B cell (primary cell): ENCODE results near the gene SELENOF. TPM values are rescaled to one million over a fixed set of nuclear protein-coding genes. Genes with fewer than 3 reads are reported as not detected.
"Not testable (repeated sequence)": the region's sequence is repeated elsewhere in the genome, so short reads cannot be mapped to it uniquely, and the experiment has no call there.

ENCODE experiments used
- ATAC-seq: fragments of 200-7000 bp; cut with Tn5 transposase; one replicate; pipeline ENCODE4 v1.10.0; 2021; ENCODE audit warnings: low read depth, mild to moderate bottlenecking, moderate number of reproducible peaks, moderate library complexity
- CTCF ChIA-PET: fragments of 350-600 bp; sonication (Branson Sonifier 250); formaldehyde crosslinking; loops from one replicate; lab custom pipeline; 2021; ENCODE audit warnings: antibody characterized with exemption, inconsistent platforms; lab: Charles Lee
- POLR2A ChIA-PET: fragments of 350-600 bp; sonication (Branson Sonifier 250); formaldehyde crosslinking; loops from one replicate; lab custom pipeline; 2021; ENCODE audit warnings: antibody characterized with exemption; lab: Charles Lee
- DNase-seq: peaks from one replicate; pipeline ENCODE4 v3.0.0; 2013
- H2AFZ ChIP-seq: 2 replicates; pipeline ENCODE4 v1.6.1; 2012; ENCODE audit warnings: mild to moderate bottlenecking, low read depth, low read length; ENCODE audit not compliant: insufficient read depth, poor library complexity, severe bottlenecking
- H3K27ac ChIP-seq, 2 donors: 1 replicate in 1 of 2; 2 replicates in 1 of 2; pipeline ENCODE4 v1.5.1; 2012 to 2013; ENCODE audit warnings: low read length in 2 of 2, mild to moderate bottlenecking in 2 of 2, moderate library complexity in 1 of 2
- H3K27me3 ChIP-seq, 4 experiments: fragments of 200-600 bp in 1 of 4; sonication (generic) in 1 of 4; replicated peaks in 1 of 4; 1 replicate in 2 of 4; 2 replicates in 2 of 4; pipeline versions ENCODE4 v1.6.1 to v1.7.0; 2013 to 2016; ENCODE audit warnings: low read length in 3 of 4, mild to moderate bottlenecking in 2 of 4, mixed read lengths in 1 of 4, moderate library complexity in 1 of 4; ENCODE audit not compliant: insufficient read depth in 4 of 4, control insufficient read depth in 3 of 4; ENCODE audit errors: control extremely low read depth in 1 of 4
- H3K36me3 ChIP-seq, 2 experiments: replicated peaks in 1 of 2; 1 replicate in 1 of 2; 2 replicates in 1 of 2; pipeline versions ENCODE4 v1.6.1 to v1.7.1; 2013; ENCODE audit warnings: low read length in 1 of 2; ENCODE audit not compliant: insufficient read depth in 2 of 2, control insufficient read depth in 1 of 2; ENCODE audit errors: control extremely low read depth in 1 of 2, extremely low read depth in 1 of 2
- H3K4me1 ChIP-seq, 2 donors: fragments of 200-600 bp in 1 of 2; sonication (generic) in 1 of 2; 1 replicate in 1 of 2; 2 replicates in 1 of 2; pipeline versions ENCODE4 v1.5.1 to v1.6.1; 2013 to 2017; ENCODE audit warnings: low read length in 2 of 2; ENCODE audit not compliant: control insufficient read depth in 2 of 2, insufficient read depth in 2 of 2
- H3K4me2 ChIP-seq: replicated peaks from 2 replicates; pipeline ENCODE3; 2012; ENCODE audit warnings: mild to moderate bottlenecking, low read depth, low read length; ENCODE audit not compliant: poor library complexity, severe bottlenecking
- H3K4me3 ChIP-seq, 5 experiments: fragments of 200-600 bp in 1 of 5; sonication (generic) in 1 of 5; 1 replicate in 3 of 5; 2 replicates in 2 of 5; pipeline versions ENCODE4 v1.5.1 to v1.7.0; 2011 to 2016; ENCODE audit warnings: low read length in 4 of 5, mild to moderate bottlenecking in 4 of 5, low read depth in 2 of 5, control low read depth in 1 of 5, moderate library complexity in 1 of 5; ENCODE audit not compliant: insufficient read depth in 1 of 5; ENCODE audit errors: control extremely low read depth in 1 of 5, extremely low read depth in 1 of 5
- H3K79me2 ChIP-seq: fragments of 200-600 bp; sonication (generic); one replicate; pipeline ENCODE4 v1.6.0; 2016; ENCODE audit warnings: low read length; ENCODE audit not compliant: control insufficient read depth, insufficient read depth
- H3K9ac ChIP-seq: fragments of 200-600 bp; sonication (generic); 2 replicates; pipeline ENCODE4 v1.6.1; 2017; ENCODE audit warnings: mild to moderate bottlenecking, low read length, moderate library complexity
- H3K9me3 ChIP-seq, 3 donors: one replicate each; pipeline versions ENCODE4 v1.6.1 to v1.7.1; 2013; ENCODE audit warnings: low read length in 2 of 3; ENCODE audit not compliant: control insufficient read depth in 2 of 3, insufficient read depth in 1 of 3; ENCODE audit errors: control extremely low read depth in 1 of 3
- H4K20me1 ChIP-seq: 2 replicates; pipeline ENCODE4 v1.6.0; 2012; ENCODE audit warnings: mild to moderate bottlenecking, low read length; ENCODE audit not compliant: insufficient read depth, control insufficient read depth, poor library complexity, severe bottlenecking
- H3K27ac Mint-ChIP-seq: one replicate; pipeline ENCODE4 v1.8.0; 2021; ENCODE audit warnings: mixed read lengths
- H3K27me3 Mint-ChIP-seq: one replicate; pipeline ENCODE4 v1.8.0; 2021; ENCODE audit warnings: mixed read lengths
- H3K4me1 Mint-ChIP-seq: one replicate; pipeline ENCODE4 v1.8.0; 2021; ENCODE audit warnings: mixed read lengths
- H3K4me3 Mint-ChIP-seq: one replicate; pipeline ENCODE4 v1.8.0; 2021; ENCODE audit warnings: mixed read lengths
- H3K9me3 Mint-ChIP-seq: one replicate; pipeline ENCODE4 v1.8.0; 2022; ENCODE audit warnings: mixed read lengths; ENCODE audit not compliant: insufficient read depth
- WGBS: methylation state at CpG from one replicate; pipeline ENCODE4 v1.1.5; 2013; ENCODE audit warnings: missing lambda C conversion rate; ENCODE audit not compliant: insufficient coverage; 5-methylcytosine and 5-hydroxymethylcytosine counted together
- intact Hi-C: fragments of 100-400 bp; cut with micrococcal nuclease; formaldehyde crosslinking; loops from one replicate; pipeline ENCODE4 v1.10.0; 2022
- polyA plus RNA-seq: library from polyadenylated mRNA; depleted of rRNA; stranded (reverse); fragments of >200 nt; gene quantifications from 2 replicates; pipeline ENCODE4 v1.2.3, GENCODE V29; 2012
- total RNA-seq, 2 donors: library from RNA; stranded (reverse); fragments of 120-200 nt in 1 of 2; gene quantifications; 1 replicate in 1 of 2; 2 replicates in 1 of 2; pipeline versions ENCODE4 v1.2.3 to v1.2.4, GENCODE V29; 2013 to 2022

SELENOF gene
- total and polyA plus RNA-seq, 2 donors (not counting 1 experiment from before 2014, with no cell fraction given) = 113 to 185 TPM

DNA sequence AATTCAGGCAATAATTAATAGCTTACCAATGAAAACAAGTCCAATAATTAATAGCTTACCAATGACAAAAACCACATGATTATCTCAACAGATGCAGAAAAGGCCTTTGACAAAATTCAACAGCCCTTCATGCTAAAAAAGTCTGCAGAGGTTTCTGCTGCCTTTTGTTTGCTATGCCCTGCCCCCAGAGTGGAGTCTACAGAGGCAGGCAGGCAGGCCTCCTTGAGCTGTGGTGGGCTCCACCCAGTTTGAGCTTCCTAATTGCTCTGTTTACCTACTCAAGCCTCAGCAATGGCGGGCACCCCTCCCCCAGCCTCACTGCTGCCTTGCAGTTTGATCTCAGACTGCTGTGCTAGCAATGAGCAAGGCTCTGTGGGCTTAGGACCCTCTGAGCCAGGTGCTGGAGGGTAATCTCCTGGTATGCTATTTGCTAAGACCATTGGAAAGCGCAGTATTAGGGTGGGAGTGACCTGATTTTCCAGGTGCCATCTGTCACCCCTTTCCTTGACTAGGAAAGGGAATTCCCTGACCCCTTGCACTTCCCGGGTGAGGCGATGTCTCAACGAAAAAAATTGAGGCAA, 96.6 kb downstream of the SELENOF start:
- H3K4me3 Mint-ChIP-seq, ATAC-seq, intact Hi-C loops, CTCF ChIA-PET, H3K27ac ChIP-seq, H3K4me2 ChIP-seq, H4K20me1 ChIP-seq, H3K9ac ChIP-seq, H3K27me3 Mint-ChIP-seq, H3K27me3 ChIP-seq, DNase-seq, H3K4me1 Mint-ChIP-seq, H3K9me3 Mint-ChIP-seq, H3K4me1 ChIP-seq, H2AFZ ChIP-seq, POLR2A ChIA-PET, H3K79me2 ChIP-seq, H3K27ac Mint-ChIP-seq, H3K4me3 ChIP-seq, H3K36me3 ChIP-seq, H3K9me3 ChIP-seq: not testable (repeated sequence)
- 92% methylated on average over 2 of the region's 5 CpGs for WGBS

- H3K79me2 ChIP-seq, H4K20me1 ChIP-seq, ATAC-seq, H3K9me3 ChIP-seq, H3K4me2 ChIP-seq, H3K27me3 Mint-ChIP-seq, intact Hi-C loops, CTCF ChIA-PET, H3K27ac ChIP-seq, H3K9me3 Mint-ChIP-seq, H3K4me1 Mint-ChIP-seq, H3K27ac Mint-ChIP-seq, DNase-seq, H3K36me3 ChIP-seq, H3K4me1 ChIP-seq, H3K27me3 ChIP-seq, H3K4me3 Mint-ChIP-seq, POLR2A ChIA-PET, H3K4me3 ChIP-seq, H2AFZ ChIP-seq, H3K9ac ChIP-seq: not testable (repeated sequence)
- 79% methylated on average over 2 of the region's 5 CpGs for WGBS
These were observed 99.8 kb downstream of the SELENOF start for GRCh38 chr1:86814118-86814517.

Other genes with a start within 250 kb of the SELENOF start
- gene SH3GLB1, start 209.6 kb downstream of the SELENOF start, total RNA-seq = 55.3 and 57.3 TPM in 2 replicates
- gene SH3GLB1, start 209.6 kb downstream of the SELENOF start, polyA plus RNA-seq = 13.2 and 15.4 TPM in 2 replicates
- gene HS2ST1, start 509 bp upstream of the SELENOF start, total RNA-seq = 16.9 and 17.1 TPM in 2 replicates
- gene HS2ST1, start 509 bp upstream of the SELENOF start, polyA plus RNA-seq = 3.0 and 4.6 TPM in 2 replicates